Astrocyte (in vitro differentiated cells and primary cell): ENCODE data around the gene MN1.

ENCODE experiments used
- EZH2 ChIP-seq: IDR thresholded peaks from 2 replicates; pipeline ENCODE4 v1.6.1; 2012; ENCODE audit warnings: mild to moderate bottlenecking, low read length, inconsistent platforms; ENCODE audit not compliant: insufficient read depth
- TF ChIP-seq, protein P1 (sequence below): IDR thresholded peaks from 2 replicates; pipeline ENCODE4 v1.5.1; 2011; ENCODE audit warnings: low read depth, mild to moderate bottlenecking, inconsistent platforms, low read length, moderate library complexity; ENCODE audit not compliant: insufficient read depth

DNA sequence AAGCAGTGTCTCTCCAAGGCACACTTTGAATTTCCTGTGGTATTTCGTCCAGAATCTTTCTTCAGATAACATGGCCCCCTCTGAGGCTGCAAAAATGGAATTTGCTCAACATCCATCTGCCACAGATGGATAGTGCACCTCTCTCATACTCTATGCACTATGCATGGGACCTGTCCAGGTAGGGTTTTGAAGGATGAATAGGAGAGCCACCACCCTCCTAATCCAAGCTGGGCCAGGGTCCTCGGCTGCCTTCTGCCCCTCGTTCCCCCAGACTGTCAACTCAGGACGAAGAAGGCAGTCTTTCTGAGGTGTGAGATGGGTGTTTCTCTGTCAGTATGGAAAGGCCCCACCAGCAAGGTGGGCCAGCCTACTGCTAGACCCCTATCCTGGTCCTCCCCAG, 56.4 kb downstream of the MN1 start:
- TF ChIP-seq EZH2, result no peak
- TF ChIP-seq, protein P1, sequence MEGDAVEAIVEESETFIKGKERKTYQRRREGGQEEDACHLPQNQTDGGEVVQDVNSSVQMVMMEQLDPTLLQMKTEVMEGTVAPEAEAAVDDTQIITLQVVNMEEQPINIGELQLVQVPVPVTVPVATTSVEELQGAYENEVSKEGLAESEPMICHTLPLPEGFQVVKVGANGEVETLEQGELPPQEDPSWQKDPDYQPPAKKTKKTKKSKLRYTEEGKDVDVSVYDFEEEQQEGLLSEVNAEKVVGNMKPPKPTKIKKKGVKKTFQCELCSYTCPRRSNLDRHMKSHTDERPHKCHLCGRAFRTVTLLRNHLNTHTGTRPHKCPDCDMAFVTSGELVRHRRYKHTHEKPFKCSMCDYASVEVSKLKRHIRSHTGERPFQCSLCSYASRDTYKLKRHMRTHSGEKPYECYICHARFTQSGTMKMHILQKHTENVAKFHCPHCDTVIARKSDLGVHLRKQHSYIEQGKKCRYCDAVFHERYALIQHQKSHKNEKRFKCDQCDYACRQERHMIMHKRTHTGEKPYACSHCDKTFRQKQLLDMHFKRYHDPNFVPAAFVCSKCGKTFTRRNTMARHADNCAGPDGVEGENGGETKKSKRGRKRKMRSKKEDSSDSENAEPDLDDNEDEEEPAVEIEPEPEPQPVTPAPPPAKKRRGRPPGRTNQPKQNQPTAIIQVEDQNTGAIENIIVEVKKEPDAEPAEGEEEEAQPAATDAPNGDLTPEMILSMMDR, result no peak
